ENCODE data around the gene KIF16B.

KIF16B gene, protein sequence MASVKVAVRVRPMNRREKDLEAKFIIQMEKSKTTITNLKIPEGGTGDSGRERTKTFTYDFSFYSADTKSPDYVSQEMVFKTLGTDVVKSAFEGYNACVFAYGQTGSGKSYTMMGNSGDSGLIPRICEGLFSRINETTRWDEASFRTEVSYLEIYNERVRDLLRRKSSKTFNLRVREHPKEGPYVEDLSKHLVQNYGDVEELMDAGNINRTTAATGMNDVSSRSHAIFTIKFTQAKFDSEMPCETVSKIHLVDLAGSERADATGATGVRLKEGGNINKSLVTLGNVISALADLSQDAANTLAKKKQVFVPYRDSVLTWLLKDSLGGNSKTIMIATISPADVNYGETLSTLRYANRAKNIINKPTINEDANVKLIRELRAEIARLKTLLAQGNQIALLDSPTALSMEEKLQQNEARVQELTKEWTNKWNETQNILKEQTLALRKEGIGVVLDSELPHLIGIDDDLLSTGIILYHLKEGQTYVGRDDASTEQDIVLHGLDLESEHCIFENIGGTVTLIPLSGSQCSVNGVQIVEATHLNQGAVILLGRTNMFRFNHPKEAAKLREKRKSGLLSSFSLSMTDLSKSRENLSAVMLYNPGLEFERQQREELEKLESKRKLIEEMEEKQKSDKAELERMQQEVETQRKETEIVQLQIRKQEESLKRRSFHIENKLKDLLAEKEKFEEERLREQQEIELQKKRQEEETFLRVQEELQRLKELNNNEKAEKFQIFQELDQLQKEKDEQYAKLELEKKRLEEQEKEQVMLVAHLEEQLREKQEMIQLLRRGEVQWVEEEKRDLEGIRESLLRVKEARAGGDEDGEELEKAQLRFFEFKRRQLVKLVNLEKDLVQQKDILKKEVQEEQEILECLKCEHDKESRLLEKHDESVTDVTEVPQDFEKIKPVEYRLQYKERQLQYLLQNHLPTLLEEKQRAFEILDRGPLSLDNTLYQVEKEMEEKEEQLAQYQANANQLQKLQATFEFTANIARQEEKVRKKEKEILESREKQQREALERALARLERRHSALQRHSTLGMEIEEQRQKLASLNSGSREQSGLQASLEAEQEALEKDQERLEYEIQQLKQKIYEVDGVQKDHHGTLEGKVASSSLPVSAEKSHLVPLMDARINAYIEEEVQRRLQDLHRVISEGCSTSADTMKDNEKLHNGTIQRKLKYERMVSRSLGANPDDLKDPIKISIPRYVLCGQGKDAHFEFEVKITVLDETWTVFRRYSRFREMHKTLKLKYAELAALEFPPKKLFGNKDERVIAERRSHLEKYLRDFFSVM (N-terminal part only)

DNA sequence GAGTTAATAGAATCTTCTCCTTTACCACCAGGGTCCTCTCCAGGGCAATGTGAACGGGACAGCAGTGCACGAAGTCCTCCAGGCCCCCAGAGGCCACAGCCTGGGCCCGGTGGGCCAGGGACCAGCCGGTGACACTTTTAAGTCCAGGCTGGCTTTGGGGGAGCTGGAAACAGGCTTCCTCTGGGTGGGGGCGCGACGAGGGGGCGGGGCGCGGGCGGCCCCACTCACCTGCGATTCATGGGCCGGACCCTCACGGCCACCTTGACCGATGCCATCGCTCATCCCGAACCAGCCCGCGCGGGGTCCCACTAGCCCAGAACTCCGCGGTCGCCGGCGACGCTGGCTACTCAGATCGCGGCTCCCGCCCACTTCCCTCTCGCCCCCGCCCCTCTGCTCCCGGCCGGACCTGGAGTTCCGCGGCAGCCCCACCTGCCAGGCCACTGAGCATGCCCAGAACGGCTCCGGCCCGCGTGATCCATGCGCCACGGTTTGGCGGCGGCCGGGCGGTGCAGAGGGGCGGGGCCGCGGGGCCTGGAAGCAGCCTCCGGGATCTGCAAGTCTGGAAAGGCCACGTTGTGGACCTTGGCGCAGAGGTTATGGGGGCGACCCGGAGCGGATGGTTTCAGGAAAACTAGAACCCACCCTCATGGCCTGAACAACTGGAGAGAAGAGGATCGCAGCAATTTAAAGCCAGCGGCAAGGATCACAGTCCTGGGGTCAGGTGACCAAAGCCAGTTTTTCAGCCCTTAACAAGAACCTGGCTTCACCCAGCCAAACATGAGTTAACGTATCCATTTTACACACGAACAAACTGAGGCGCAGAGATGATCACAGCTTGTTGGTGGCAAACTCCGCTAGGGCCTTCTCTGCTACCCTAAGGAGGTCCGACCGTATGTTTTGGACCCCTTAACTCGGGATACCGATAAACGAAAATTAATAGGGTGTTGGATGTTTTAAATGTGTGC is at the start of gene KIF16B:
KIF16B (minus strand) TSS at position 448 of the 965 bp plus-strand sequence; CDS start at position 275, 173 bp downstream.
- Histone ChIP-seq H3K4me3 (ENCODE audit: low read length) (peak within 1 kb of the TSS; percentile 88), H3K9ac (ENCODE audit: low read length) (peak within 1 kb of the TSS; percentile 87), H3K9me3 (ENCODE audit: control insufficient read depth, low read length) (no peaks in the 10 kb centered on the region), H3K4me1 (ENCODE audit: control insufficient read depth, insufficient read depth, low read length) (peaks cover 24% of the 10 kb centered on the region), H3K27me3 (replicated peaks; ENCODE audit: control insufficient read depth, insufficient read depth, low read length) (no peaks in the 10 kb centered on the region), H3K36me3 (ENCODE audit: control insufficient read depth, insufficient read depth, low read length, severe bottlenecking) (no peaks in the 10 kb centered on the region)
- peak; percentile 92 for DNase-seq (ENCODE audit: low read depth)

DNA sequence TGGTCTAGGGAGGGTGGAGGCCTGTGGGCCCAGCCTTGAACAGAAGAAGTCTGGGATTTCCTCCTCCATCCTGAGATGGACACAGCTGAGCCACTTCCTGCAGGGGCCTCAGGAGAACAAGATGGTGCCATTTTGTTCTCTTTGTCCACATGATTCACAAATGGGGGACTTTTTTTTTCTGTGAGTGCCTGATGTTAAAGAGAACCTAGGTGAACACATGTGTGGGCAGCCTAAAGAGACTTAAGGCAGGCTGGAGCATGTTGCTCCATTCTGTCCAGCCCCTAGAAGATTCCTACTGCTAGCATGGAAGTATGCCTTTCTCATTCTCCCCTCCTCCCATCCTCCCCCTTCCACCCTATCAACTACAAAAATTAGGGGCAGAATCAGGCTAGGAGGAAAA is 49.3 kb upstream of the KIF16B start:
- no peak for DNase-seq (ENCODE audit: low read depth)
- Histone ChIP-seq H3K4me1 (ENCODE audit: control insufficient read depth, insufficient read depth, low read length) (no peaks in the 10 kb centered on the region), H3K9ac (ENCODE audit: low read length) (no peak overlapping the region), H3K27me3 (replicated peaks; ENCODE audit: control insufficient read depth, insufficient read depth, low read length) (no peaks in the 10 kb centered on the region), H3K9me3 (ENCODE audit: control insufficient read depth, low read length) (no peaks in the 10 kb centered on the region), H3K36me3 (ENCODE audit: control insufficient read depth, insufficient read depth, low read length, severe bottlenecking) (no peaks in the 10 kb centered on the region), H3K4me3 (ENCODE audit: low read length) (no peak overlapping the region)

DNA sequence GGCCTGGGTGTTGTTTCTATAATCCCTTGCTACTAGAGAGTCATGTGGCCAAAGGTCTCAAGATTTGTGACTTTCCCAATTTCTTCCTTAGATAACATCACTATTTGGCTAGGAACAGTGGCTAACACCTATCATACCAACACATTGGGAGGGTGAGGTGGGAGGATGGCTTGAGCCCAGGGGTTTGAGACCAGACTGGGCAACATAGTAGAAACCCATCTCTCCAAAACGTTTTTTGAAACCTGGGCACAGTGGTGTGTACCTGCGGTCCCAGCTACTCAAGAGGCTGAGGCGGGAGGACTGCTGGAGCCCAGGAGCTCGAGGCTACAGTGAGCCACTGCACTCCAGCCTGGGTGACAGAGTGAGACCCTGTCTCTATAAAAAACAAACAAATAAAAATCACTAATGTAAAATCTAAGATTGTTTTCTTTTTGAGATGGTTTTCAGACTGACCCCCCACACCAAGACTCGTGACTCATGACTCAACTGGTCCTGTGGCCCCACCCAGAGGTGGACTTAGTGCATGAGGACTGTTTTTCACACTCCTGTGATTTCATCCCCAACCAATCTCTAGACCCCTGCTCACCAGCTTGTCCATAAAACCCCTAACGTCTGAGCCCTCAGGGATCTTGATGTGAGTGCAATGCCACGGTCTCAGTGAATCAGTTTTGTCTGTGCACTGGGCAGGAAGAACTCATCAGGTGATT is 48.3 kb upstream of the KIF16B start:
- peaks cover 4% of the 10 kb centered on the region for H3K9me3 ChIP-seq (ENCODE audit: control insufficient read depth, low read length)
- no peaks in the 10 kb centered on the region for H3K4me1 ChIP-seq (ENCODE audit: control insufficient read depth, insufficient read depth, low read length)
- H3K27me3 ChIP-seq (replicated peaks; ENCODE audit: control insufficient read depth, insufficient read depth, low read length), result no peaks in the 10 kb centered on the region
- DNase-seq (ENCODE audit: low read depth), result no peak
- H3K9ac ChIP-seq (ENCODE audit: low read length), result no peak overlapping the region
- H3K36me3 ChIP-seq (ENCODE audit: control insufficient read depth, insufficient read depth, low read length, severe bottlenecking), result no peaks in the 10 kb centered on the region
- no peak overlapping the region for H3K4me3 ChIP-seq (ENCODE audit: low read length)

DNA sequence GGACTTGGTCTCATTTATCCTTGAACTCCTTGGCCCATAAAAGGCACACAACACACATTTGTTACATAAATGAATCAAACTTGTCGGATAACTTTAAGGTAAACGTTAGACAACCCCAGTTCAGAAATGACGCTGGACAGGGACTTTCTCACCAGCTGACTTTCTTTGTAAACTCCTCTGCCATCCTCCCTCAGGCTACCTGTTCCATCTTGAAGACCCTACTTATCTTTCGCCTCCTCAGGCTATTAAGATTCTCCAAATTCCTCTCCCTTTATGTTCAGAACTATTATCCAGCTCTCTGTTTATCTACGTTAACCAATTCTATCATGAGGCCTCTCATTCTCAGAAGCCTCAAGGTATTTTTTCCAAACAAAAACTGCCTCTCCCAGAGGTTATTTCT is 47.7 kb upstream of the KIF16B start:
- Histone ChIP-seq H3K4me1 (ENCODE audit: control insufficient read depth, insufficient read depth, low read length) (no peaks in the 10 kb centered on the region), H3K9ac (ENCODE audit: low read length) (no peak overlapping the region), H3K27me3 (replicated peaks; ENCODE audit: control insufficient read depth, insufficient read depth, low read length) (no peaks in the 10 kb centered on the region), H3K36me3 (ENCODE audit: control insufficient read depth, insufficient read depth, low read length, severe bottlenecking) (no peaks in the 10 kb centered on the region), H3K9me3 (ENCODE audit: control insufficient read depth, low read length) (peaks cover 4% of the 10 kb centered on the region), H3K4me3 (ENCODE audit: low read length) (no peak overlapping the region)
- no peak for DNase-seq (ENCODE audit: low read depth)

DNA sequence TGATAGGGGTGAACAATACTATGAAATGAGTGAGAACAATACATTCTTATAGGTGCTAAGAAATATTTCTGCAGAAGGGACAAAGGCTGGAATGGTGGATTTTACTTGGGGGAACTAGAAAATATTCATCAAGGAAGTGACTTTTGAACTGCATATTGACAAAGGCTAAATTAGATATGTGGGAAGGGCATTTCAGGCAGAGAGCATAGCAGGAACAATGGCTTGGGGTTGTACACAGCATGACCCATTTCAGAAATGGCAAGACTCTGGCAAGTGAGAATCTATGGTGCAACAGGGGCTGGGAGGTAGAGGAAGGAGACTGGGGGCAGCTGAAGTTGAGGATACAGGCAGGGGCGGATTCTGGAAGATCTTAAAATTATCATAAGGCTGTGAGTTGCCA is 46.7 kb upstream of the KIF16B start:
- no peaks in the 10 kb centered on the region for H3K36me3 ChIP-seq (ENCODE audit: control insufficient read depth, insufficient read depth, low read length, severe bottlenecking)
- no peak overlapping the region for H3K9ac ChIP-seq (ENCODE audit: low read length)
- no peak for DNase-seq (ENCODE audit: low read depth)
- peaks cover 4% of the 10 kb centered on the region for H3K9me3 ChIP-seq (ENCODE audit: control insufficient read depth, low read length)
- no peak overlapping the region for H3K4me3 ChIP-seq (ENCODE audit: low read length)
- peaks cover 7% of the 10 kb centered on the region for H3K4me1 ChIP-seq (ENCODE audit: control insufficient read depth, insufficient read depth, low read length)
- H3K27me3 ChIP-seq (replicated peaks; ENCODE audit: control insufficient read depth, insufficient read depth, low read length), result no peaks in the 10 kb centered on the region

DNA sequence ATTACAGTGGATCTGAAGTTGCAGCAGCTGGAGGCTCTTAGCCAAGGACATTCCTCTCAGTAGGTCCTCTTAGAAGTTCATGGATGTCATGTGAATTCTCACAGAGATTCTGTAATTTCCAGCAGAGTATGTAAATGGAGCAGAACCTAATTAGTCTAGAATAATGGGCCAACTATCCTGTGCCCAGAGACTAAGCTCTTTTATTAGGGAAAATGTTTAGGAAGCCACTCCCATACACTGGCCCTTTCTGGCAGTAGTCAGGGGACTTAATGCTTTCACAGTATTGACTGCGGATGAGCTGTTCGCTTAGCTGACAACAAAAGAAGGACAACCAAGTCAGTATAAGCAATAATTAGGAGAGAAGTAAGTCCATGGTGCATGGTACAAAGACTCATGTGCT is 43.8 kb upstream of the KIF16B start:
- Histone ChIP-seq H3K36me3 (ENCODE audit: control insufficient read depth, insufficient read depth, low read length, severe bottlenecking) (no peaks in the 10 kb centered on the region), H3K9me3 (ENCODE audit: control insufficient read depth, low read length) (peaks cover 4% of the 10 kb centered on the region), H3K4me3 (ENCODE audit: low read length) (no peak overlapping the region), H3K4me1 (ENCODE audit: control insufficient read depth, insufficient read depth, low read length) (peaks cover 12% of the 10 kb centered on the region), H3K9ac (ENCODE audit: low read length) (no peak overlapping the region), H3K27me3 (replicated peaks; ENCODE audit: control insufficient read depth, insufficient read depth, low read length) (peaks cover 2% of the 10 kb centered on the region)
- no peak for DNase-seq (ENCODE audit: low read depth)

DNA sequence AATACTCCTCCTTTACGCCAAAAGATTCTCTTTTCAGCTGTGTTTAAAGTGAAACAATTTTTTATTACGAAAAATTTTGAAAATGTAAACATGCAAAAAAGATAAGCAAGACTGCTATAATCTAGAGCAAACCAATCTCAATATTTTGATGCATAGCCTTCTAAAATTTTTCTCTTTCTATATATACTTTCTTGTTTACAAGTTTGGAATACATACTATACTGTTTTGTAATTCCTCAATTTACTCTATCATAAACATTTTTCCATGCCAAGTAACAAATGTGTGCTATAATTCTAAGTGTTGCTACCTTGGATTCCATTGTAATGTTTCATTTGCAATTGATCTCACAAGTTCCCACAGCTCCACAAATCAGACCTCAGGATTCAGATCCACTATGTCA is 43.1 kb upstream of the KIF16B start:
- DNase-seq (ENCODE audit: low read depth), result no peak
- H3K36me3 ChIP-seq (ENCODE audit: control insufficient read depth, insufficient read depth, low read length, severe bottlenecking), result no peaks in the 10 kb centered on the region
- no peak overlapping the region for H3K9ac ChIP-seq (ENCODE audit: low read length)
- peaks cover 9% of the 10 kb centered on the region for H3K27me3 ChIP-seq (replicated peaks; ENCODE audit: control insufficient read depth, insufficient read depth, low read length)
- H3K4me3 ChIP-seq (ENCODE audit: low read length), result no peak overlapping the region
- H3K9me3 ChIP-seq (ENCODE audit: control insufficient read depth, low read length), result peaks cover 4% of the 10 kb centered on the region
- H3K4me1 ChIP-seq (ENCODE audit: control insufficient read depth, insufficient read depth, low read length), result peaks cover 12% of the 10 kb centered on the region

DNA sequence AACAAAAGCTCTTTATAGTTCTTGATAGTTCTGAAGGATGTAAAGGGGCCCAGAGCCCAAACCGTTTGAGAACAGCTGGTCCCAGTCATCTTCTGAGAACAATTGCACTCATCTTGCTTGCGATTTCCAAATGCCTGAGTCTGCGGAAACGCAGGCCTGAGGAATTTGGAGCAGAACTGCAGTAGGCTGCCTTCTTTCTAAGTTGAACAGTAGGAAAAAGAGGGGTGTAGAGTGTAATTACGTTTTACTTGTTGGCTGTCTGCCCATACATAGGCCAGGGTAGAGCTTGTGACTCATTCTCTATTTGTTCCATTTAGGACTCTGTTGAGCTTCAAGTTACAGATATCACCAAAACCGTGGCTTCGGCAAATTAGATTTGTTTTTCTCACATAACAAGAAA is 42.0 kb upstream of the KIF16B start:
- Histone ChIP-seq H3K27me3 (replicated peaks; ENCODE audit: control insufficient read depth, insufficient read depth, low read length) (peaks cover 10% of the 10 kb centered on the region), H3K9ac (ENCODE audit: low read length) (no peak overlapping the region), H3K4me3 (ENCODE audit: low read length) (no peak overlapping the region), H3K9me3 (ENCODE audit: control insufficient read depth, low read length) (peaks cover 4% of the 10 kb centered on the region), H3K36me3 (ENCODE audit: control insufficient read depth, insufficient read depth, low read length, severe bottlenecking) (no peaks in the 10 kb centered on the region), H3K4me1 (ENCODE audit: control insufficient read depth, insufficient read depth, low read length) (peaks cover 12% of the 10 kb centered on the region)
- peak; percentile 91 for DNase-seq (ENCODE audit: low read depth)

DNA sequence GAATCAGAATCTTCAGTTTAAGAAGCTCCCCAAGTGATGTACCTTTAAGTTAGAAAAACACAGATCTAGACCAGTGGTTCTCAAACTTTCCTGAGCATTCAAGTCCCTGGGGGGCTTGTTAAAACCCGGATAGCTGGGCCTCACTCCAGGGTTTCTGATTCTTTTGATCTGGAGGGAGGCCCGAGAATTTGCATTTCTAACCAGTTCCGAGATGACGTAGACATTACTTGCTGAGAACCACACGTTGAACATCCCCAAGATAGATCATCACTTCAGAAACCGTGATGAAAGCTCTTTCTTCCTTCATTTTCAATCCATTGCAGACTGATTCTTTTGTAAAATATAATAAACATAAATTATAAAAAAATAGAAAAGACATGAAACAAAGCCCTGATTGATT is 40.7 kb upstream of the KIF16B start:
- no peak overlapping the region for H3K9ac ChIP-seq (ENCODE audit: low read length)
- no peaks in the 10 kb centered on the region for H3K36me3 ChIP-seq (ENCODE audit: control insufficient read depth, insufficient read depth, low read length, severe bottlenecking)
- peaks cover 12% of the 10 kb centered on the region for H3K4me1 ChIP-seq (ENCODE audit: control insufficient read depth, insufficient read depth, low read length)
- no peak for DNase-seq (ENCODE audit: low read depth)
- peaks cover 4% of the 10 kb centered on the region for H3K9me3 ChIP-seq (ENCODE audit: control insufficient read depth, low read length)
- H3K27me3 ChIP-seq (replicated peaks; ENCODE audit: control insufficient read depth, insufficient read depth, low read length), result peaks cover 10% of the 10 kb centered on the region
- no peak overlapping the region for H3K4me3 ChIP-seq (ENCODE audit: low read length)

DNA sequence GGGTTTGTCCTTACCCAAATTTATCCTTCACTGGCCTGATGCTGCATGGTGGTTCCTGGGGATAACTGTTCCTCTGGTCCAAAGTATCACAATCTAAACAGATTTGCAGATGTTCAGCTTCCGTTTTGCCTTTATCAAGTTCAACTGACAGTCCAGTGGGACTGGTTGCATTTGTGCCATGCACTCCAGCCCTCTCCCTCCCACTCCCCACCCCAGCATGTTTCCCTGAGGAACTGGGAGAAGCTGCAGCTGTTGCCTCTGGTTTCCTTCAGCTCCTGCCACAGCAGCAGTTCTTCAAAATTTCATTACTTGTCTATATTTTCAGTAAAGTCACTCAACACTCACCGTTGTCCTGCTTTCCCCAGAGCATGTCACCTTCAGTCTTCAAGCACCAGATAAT is 39.5 kb upstream of the KIF16B start:
- H3K4me3 ChIP-seq (ENCODE audit: low read length), result no peak overlapping the region
- H3K9me3 ChIP-seq (ENCODE audit: control insufficient read depth, low read length), result peaks cover 4% of the 10 kb centered on the region
- H3K36me3 ChIP-seq (ENCODE audit: control insufficient read depth, insufficient read depth, low read length, severe bottlenecking), result no peaks in the 10 kb centered on the region
- no peak overlapping the region for H3K9ac ChIP-seq (ENCODE audit: low read length)
- DNase-seq (ENCODE audit: low read depth), result no peak
- H3K4me1 ChIP-seq (ENCODE audit: control insufficient read depth, insufficient read depth, low read length), result peaks cover 24% of the 10 kb centered on the region
- H3K27me3 ChIP-seq (replicated peaks; ENCODE audit: control insufficient read depth, insufficient read depth, low read length), result peaks cover 10% of the 10 kb centered on the region

All from adipocyte (in vitro differentiated cells).